Activated CD8-positive, alpha-beta T cell treated with anti-CD3 and anti-CD28 coated beads for 36 hours (primary cell): Measurements from ENCODE around the gene STAP2. TPM values are rescaled to one million over a fixed set of nuclear protein-coding genes. Genes with fewer than 3 reads are reported as not detected.

Experiments
- ATAC-seq: fragments of 200-7000 bp; cut with Tn5 transposase; one replicate; pipeline ENCODE4 v1.10.0; 2021; ENCODE audit warnings: mild to moderate bottlenecking, moderate library complexity
- CTCF ChIA-PET: fragments of 350-600 bp; sonication (Branson Sonifier 250); formaldehyde crosslinking; loops from one replicate; lab custom pipeline; 2021; ENCODE audit warnings: antibody characterized with exemption; lab: Charles Lee
- POLR2A ChIA-PET: fragments of 350-600 bp; sonication (Branson Sonifier 250); formaldehyde crosslinking; loops from one replicate; lab custom pipeline; 2021; ENCODE audit warnings: antibody characterized with exemption; lab: Charles Lee
- DNase-seq: peaks from one replicate; pipeline ENCODE4 v3.0.0-alpha.2; 2020
- H3K27ac Mint-ChIP-seq: one replicate; pipeline ENCODE4 v1.8.0; 2021; ENCODE audit warnings: mild to moderate bottlenecking, mixed read lengths
- H3K27me3 Mint-ChIP-seq: one replicate; pipeline ENCODE4 v1.8.0; 2021; ENCODE audit warnings: mixed read lengths
- H3K36me3 Mint-ChIP-seq: one replicate; pipeline ENCODE4 v1.8.0; 2021; ENCODE audit warnings: low read depth, mixed read lengths
- H3K4me1 Mint-ChIP-seq: one replicate; pipeline ENCODE4 v1.8.0; 2021; ENCODE audit warnings: low read depth, mixed read lengths
- H3K4me3 Mint-ChIP-seq: one replicate; pipeline ENCODE4 v1.8.0; 2021; ENCODE audit warnings: mild to moderate bottlenecking, moderate library complexity, mixed read lengths
- H3K9me3 Mint-ChIP-seq: one replicate; pipeline ENCODE4 v1.8.0; 2021; ENCODE audit warnings: mixed read lengths
- intact Hi-C: fragments of 100-400 bp; cut with micrococcal nuclease; formaldehyde crosslinking; loops from one replicate; pipeline ENCODE4 v1.10.0; 2022
- total RNA-seq, 2 experiments: library from RNA; stranded (reverse); gene quantifications; one replicate each; pipeline ENCODE4 v1.2.3, GENCODE V29; 2021
- TF ChIP-seq, protein P1 (sequence below): fragments of 200-600 bp; IDR thresholded peaks from one replicate; pipeline ENCODE4 v1.8.0; 2022; ENCODE audit warnings: antibody characterized with exemption, mild to moderate bottlenecking

The STAP2 gene
- total RNA-seq, 2 experiments from 2014 or later = 9.6 to 14.6 TPM

DNA sequence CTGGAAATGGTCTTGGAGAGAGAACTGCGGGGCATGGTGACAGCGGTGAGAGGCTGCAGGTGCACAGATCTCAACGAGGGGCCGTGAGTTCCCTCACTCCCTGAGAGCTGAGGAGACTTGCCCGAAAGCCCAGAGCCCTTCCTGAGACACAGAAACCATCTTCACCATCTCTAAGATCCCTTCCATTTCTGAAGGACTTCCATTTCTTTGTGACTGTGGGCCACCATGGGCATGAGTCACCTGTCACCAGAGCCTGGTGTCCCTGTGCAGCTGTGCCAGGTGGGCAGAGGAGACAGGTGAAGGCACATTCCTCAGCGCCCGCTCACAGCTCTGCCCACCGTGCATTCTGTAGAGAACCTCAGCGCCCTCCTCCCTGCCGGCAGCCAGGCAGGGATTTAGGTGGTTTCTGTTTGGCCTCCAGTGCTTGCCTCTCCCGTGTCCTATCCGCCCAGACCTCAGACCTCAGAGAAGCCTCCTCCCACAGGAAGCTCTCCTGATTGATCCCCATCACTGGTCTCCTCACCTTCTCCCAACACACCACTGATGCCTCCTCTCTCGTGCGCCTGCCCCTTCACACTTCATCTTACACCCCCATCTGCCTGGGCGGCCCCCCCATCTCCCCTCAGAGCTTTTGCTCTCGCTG is 37.5 kb upstream of the STAP2 start:
- no peak for DNase-seq
- no peak for ATAC-seq
- Mint-ChIP-seq H3K27ac (peak overlapping the region; percentile 46), H3K4me1 (peaks cover 63% of the 10 kb centered on the region), H3K4me3 (no peak overlapping the region), H3K36me3 (peaks cover 13% of the 10 kb centered on the region), H3K27me3 (no peaks in the 10 kb centered on the region), H3K9me3 (no peaks in the 10 kb centered on the region)
- TF ChIP-seq, protein P1, sequence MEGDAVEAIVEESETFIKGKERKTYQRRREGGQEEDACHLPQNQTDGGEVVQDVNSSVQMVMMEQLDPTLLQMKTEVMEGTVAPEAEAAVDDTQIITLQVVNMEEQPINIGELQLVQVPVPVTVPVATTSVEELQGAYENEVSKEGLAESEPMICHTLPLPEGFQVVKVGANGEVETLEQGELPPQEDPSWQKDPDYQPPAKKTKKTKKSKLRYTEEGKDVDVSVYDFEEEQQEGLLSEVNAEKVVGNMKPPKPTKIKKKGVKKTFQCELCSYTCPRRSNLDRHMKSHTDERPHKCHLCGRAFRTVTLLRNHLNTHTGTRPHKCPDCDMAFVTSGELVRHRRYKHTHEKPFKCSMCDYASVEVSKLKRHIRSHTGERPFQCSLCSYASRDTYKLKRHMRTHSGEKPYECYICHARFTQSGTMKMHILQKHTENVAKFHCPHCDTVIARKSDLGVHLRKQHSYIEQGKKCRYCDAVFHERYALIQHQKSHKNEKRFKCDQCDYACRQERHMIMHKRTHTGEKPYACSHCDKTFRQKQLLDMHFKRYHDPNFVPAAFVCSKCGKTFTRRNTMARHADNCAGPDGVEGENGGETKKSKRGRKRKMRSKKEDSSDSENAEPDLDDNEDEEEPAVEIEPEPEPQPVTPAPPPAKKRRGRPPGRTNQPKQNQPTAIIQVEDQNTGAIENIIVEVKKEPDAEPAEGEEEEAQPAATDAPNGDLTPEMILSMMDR = no peak
- ChIA-PET CTCF (interaction anchor here (1.6 to 2.2 kb wide), 2 partner anchors 24 to 109 kb away, joined by 4 to 7 read pairs; no protein-coding TSS in a partner anchor), POLR2A (interaction anchor here (0.7 to 2.2 kb wide), 5 partner anchors 11 to 34 kb away, joined by 3 to 6 read pairs (median 4); partner anchors contain the start of gene CHAF1A)
- intact Hi-C loops = no loop called here

- ATAC-seq = no peak
- POLR2A ChIA-PET = interaction anchor here (0.6 to 2.2 kb wide), 8 partner anchors 10 to 95 kb away, joined by 3 to 6 read pairs (median 4); partner anchors contain the start of genes CHAF1A and SH3GL1
- peak overlapping the region; percentile 48 for H3K27ac Mint-ChIP-seq
Observed at GRCh38 chr19:4375164-4376027, 36.8 kb upstream of the STAP2 start.

GRCh38 chr19:4374498-4375163 is 36.0 kb upstream of the STAP2 start:
- ATAC-seq = no peak
- TF ChIP-seq, protein P1 = no peak
- H3K27ac Mint-ChIP-seq = no peak overlapping the region
- H3K36me3 Mint-ChIP-seq = peaks cover 16% of the 10 kb centered on the region
- intact Hi-C loops = no loop called here
- no peaks in the 10 kb centered on the region for H3K9me3 Mint-ChIP-seq
- no peaks in the 10 kb centered on the region for H3K27me3 Mint-ChIP-seq
- H3K4me1 Mint-ChIP-seq = peaks cover 61% of the 10 kb centered on the region
- no peak for DNase-seq
- ChIA-PET POLR2A (interaction anchor here (0.5 to 1.5 kb wide), 6 partner anchors 12 to 369 kb away, joined by 3 to 4 read pairs (median 3); partner anchors contain the start of gene SH3GL1), CTCF (interaction anchor here (1.6 kb wide), 1 partner anchor 22 kb away, joined by 4 read pairs; no protein-coding TSS in a partner anchor)
- H3K4me3 Mint-ChIP-seq = no peak overlapping the region

More at GRCh38 chr19:4375164-4376027, 36.8 kb upstream of the STAP2 start:
- TF ChIP-seq, protein P1 = no peak
- intact Hi-C loops = no loop called here
- Mint-ChIP-seq H3K4me3 (no peak overlapping the region), H3K9me3 (no peaks in the 10 kb centered on the region), H3K27me3 (no peaks in the 10 kb centered on the region), H3K36me3 (peaks cover 18% of the 10 kb centered on the region), H3K4me1 (peaks cover 63% of the 10 kb centered on the region)
- no peak for DNase-seq
- CTCF ChIA-PET = interaction anchor here (1.6 to 2.2 kb wide), 2 partner anchors 23 to 108 kb away, joined by 4 to 7 read pairs; no protein-coding TSS in a partner anchor

- H3K27ac Mint-ChIP-seq = peak overlapping the region; percentile 26
- H3K4me1 Mint-ChIP-seq = peaks cover 59% of the 10 kb centered on the region
- no peak overlapping the region for H3K4me3 Mint-ChIP-seq
- no peak for DNase-seq
- intact Hi-C loops = no loop called here
- TF ChIP-seq, protein P1 = no peak
- no peaks in the 10 kb centered on the region for H3K9me3 Mint-ChIP-seq
- H3K27me3 Mint-ChIP-seq = no peaks in the 10 kb centered on the region
- peaks cover 11% of the 10 kb centered on the region for H3K36me3 Mint-ChIP-seq
- no peak for ATAC-seq
- ChIA-PET CTCF (no interaction called here), POLR2A (interaction anchor here (0.5 to 1.5 kb wide), 3 partner anchors 11 to 368 kb away, joined by 3 read pairs; no protein-coding TSS in a partner anchor)
Observed at GRCh38 chr19:4373601-4374497, 35.2 kb upstream of the STAP2 start.
